Thoracic aorta (tissue), 2 donors: ENCODE data around the gene RASA3. TPM values are rescaled to one million over a fixed set of nuclear protein-coding genes. Genes with fewer than 3 reads are reported as not detected.

Experiments
- ATAC-seq: fragments of 150-250 bp; one replicate; pipeline ENCODE4 v1.8.0; 2017; ENCODE audit warnings: low read depth; ENCODE audit not compliant: insufficient number of reproducible peaks, low FRiP score
- DNase-seq: peaks from one replicate; pipeline ENCODE4 v3.0.0-alpha.2; 2020; ENCODE audit warnings: low spot score
- H3K27ac ChIP-seq, 2 donors: fragments of 200-600 bp; sonication (generic); 1 replicate in 1 of 2; 2 replicates in 1 of 2; pipeline ENCODE4 v1.5.1; 2016; ENCODE audit warnings: mild to moderate bottlenecking in 2 of 2, moderate library complexity in 2 of 2
- H3K27me3 ChIP-seq: fragments of 200-600 bp; sonication (generic); replicated peaks from 2 replicates; pipeline ENCODE4 v1.6.0; 2016; ENCODE audit warnings: mild to moderate bottlenecking; ENCODE audit not compliant: insufficient read depth
- H3K36me3 ChIP-seq: fragments of 200-600 bp; sonication (generic); one replicate; pipeline ENCODE4 v1.5.1; 2016
- H3K4me1 ChIP-seq, 2 donors: fragments of 200-600 bp; sonication (generic); 1 replicate in 1 of 2; 2 replicates in 1 of 2; pipeline versions ENCODE4 v1.5.1 to v1.6.0; 2016; ENCODE audit warnings: low read depth in 2 of 2, mild to moderate bottlenecking in 1 of 2; ENCODE audit not compliant: control insufficient read depth in 1 of 2
- H3K4me3 ChIP-seq: fragments of 200-600 bp; sonication (generic); 2 replicates; pipeline ENCODE4 v1.5.1; 2016; ENCODE audit warnings: mild to moderate bottlenecking
- H3K9me3 ChIP-seq: fragments of 200-600 bp; sonication (generic); 2 replicates; pipeline ENCODE4 v1.5.1; 2016
- total RNA-seq, 2 donors: library from RNA; depleted of rRNA; stranded (reverse); fragments of >200 nt; gene quantifications; one replicate each; pipeline versions ENCODE4 v1.1.0 to v1.2.3, GENCODE V29; 2016
- TF ChIP-seq, protein P1 (sequence below): fragments of 200-600 bp; sonication (generic); IDR thresholded peaks from one replicate; pipeline ENCODE4 v1.5.1; 2019; ENCODE audit warnings: antibody characterized with exemption

The RASA3 gene
- total RNA-seq, 2 donors from 2014 or later: 38.9 to 48.6 TPM

DNA sequence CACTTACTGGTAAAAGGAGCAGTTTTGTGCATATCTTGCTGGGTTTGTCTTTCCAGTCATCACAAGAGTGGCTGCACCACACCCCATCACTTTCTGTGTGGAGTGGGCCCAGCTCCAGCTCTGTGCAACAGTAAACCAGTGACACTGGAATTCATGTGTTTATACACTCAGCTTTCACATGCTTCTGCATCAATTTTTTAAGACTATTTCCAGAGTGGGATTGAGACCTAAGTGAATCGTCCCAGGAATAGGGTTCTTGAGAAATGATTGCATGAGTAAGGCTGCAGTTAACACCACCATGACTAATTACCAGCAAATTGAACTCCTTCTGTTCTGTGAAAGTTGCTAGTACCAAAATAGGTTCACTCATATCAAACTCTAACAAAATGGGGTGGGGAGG lies 41.3 kb upstream of the RASA3 start:
- no peaks in the 10 kb centered on the region for H3K36me3 ChIP-seq
- TF ChIP-seq, protein P1, sequence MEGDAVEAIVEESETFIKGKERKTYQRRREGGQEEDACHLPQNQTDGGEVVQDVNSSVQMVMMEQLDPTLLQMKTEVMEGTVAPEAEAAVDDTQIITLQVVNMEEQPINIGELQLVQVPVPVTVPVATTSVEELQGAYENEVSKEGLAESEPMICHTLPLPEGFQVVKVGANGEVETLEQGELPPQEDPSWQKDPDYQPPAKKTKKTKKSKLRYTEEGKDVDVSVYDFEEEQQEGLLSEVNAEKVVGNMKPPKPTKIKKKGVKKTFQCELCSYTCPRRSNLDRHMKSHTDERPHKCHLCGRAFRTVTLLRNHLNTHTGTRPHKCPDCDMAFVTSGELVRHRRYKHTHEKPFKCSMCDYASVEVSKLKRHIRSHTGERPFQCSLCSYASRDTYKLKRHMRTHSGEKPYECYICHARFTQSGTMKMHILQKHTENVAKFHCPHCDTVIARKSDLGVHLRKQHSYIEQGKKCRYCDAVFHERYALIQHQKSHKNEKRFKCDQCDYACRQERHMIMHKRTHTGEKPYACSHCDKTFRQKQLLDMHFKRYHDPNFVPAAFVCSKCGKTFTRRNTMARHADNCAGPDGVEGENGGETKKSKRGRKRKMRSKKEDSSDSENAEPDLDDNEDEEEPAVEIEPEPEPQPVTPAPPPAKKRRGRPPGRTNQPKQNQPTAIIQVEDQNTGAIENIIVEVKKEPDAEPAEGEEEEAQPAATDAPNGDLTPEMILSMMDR: no peak
- peaks cover 5% of the 10 kb centered on the region for H3K9me3 ChIP-seq
- ATAC-seq (no peak), DNase-seq (no peak)
- no peaks in the 10 kb centered on the region for H3K4me1 ChIP-seq
- H3K27ac ChIP-seq: no peak overlapping the region
- no peaks in the 10 kb centered on the region for H3K27me3 ChIP-seq
- H3K4me3 ChIP-seq: no peak overlapping the region

DNA sequence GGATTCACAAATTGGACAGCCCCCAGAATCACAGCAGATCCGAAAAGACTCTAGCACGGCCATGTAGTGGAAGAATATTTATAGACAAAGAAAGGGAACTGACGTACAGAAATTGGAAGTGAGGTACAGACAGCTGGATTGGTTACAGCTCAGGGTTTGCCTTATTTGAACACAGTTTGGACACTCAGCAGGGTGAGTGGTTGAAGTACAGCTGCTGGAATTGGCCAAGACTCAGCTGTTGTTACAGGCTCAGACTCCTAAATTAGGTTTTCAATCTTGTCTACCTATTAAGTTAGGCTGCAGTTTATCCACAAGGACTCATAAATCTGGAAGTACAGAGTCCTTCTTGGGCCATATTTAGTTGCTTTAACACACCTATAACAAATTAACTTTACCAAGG lies 40.8 kb upstream of the RASA3 start:
- DNase-seq (no peak), ATAC-seq (no peak)
- TF ChIP-seq, protein P1: no peak
- no peaks in the 10 kb centered on the region for H3K27me3 ChIP-seq
- H3K4me1 ChIP-seq: no peaks in the 10 kb centered on the region
- H3K36me3 ChIP-seq: no peaks in the 10 kb centered on the region
- H3K9me3 ChIP-seq: peaks cover 5% of the 10 kb centered on the region
- H3K27ac ChIP-seq: no peak overlapping the region
- no peak overlapping the region for H3K4me3 ChIP-seq

DNA sequence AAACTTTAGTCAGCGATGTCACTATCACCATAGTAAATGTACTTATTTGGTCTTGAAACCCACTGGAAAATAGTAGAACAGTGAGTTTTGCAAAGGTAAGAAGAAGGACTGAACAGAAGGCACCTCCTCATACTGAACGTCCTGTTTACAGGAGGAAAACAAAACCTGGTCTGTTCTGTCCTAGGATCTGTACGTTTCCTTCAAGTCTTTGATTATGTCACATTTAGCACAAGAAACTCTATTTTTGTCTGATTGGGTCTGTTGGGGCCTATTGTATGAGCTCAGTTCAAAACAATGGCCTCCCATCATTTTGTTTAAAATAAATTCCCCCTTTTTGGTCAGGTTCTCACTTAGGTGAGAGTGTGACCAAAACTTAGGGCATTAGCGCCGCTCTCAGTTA lies 35.5 kb upstream of the RASA3 start:
- H3K4me3 ChIP-seq: no peak overlapping the region
- DNase-seq: no peak
- no peaks in the 10 kb centered on the region for H3K27me3 ChIP-seq
- H3K9me3 ChIP-seq: peaks cover under 1% of the 10 kb centered on the region
- no peak overlapping the region for H3K27ac ChIP-seq
- TF ChIP-seq, protein P1: no peak
- H3K4me1 ChIP-seq: peaks cover 14 to 22% of the 10 kb centered on the region in 2 donors
- no peaks in the 10 kb centered on the region for H3K36me3 ChIP-seq
- no peak for ATAC-seq

DNA sequence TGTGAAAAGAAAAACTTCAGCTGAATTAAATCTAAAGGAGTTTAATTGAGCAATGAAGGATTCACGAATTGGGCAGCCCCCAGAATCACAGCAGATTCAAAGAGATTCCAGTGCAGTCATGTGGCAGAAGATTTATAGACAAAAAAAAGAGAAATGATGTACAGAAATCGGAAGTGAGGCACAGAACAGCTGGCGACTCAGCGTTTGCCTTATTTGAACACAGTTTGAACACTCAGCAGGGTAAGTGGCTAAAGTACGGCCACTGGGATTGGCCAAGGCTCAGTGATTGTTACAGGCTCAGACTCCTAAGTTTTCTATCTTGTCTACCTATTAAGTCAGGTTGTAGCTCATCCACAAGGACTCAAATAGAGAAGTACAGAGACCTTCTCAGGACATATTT lies 35.0 kb upstream of the RASA3 start:
- TF ChIP-seq, protein P1: no peak
- peak overlapping the region in 1 of 2 donors; percentile 62 for H3K27ac ChIP-seq
- H3K27me3 ChIP-seq: no peaks in the 10 kb centered on the region
- ATAC-seq (no peak), DNase-seq (no peak)
- no peaks in the 10 kb centered on the region for H3K36me3 ChIP-seq
- H3K9me3 ChIP-seq: no peaks in the 10 kb centered on the region
- no peak overlapping the region for H3K4me3 ChIP-seq
- peaks cover 14 to 26% of the 10 kb centered on the region in 2 donors for H3K4me1 ChIP-seq

DNA sequence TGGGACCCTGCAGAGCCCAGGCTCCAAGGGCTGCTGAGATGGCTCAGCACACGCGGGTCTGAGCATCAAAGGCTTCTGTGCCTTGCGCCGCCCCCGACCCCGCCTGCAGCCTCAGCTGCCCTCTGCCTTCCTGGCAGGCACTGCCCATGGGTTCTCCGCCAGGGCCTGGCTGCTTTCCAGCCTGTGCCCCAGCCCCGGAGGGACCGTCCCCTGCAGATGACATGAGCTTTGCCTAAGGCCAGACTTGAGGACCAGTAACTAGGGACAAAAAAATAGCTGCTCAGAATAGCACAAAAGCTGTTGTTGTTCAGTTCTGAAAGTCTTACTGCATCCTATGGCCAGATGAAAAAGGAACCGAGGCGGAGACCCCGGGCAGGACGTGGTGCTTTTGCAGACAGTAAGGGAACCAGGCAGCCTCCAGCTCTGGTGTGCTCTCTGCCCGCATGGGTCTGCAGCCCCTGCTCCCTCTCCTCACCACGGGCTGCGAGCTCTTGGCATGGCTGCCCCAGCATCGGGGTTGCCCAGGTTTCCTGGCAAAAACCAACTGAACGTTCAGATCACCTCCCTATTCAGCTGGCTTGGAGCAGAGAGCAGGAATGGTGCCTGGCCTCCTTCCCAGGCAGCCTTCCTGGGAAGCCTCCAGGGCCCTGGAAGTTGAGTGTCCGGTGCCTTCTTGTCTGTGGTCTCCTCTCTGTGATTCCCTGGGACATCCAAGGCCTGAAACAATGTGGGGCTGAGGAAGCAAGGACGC lies 34.1 kb upstream of the RASA3 start:
- DNase-seq (no peak), ATAC-seq (no peak)
- H3K27me3 ChIP-seq: no peaks in the 10 kb centered on the region
- no peaks in the 10 kb centered on the region for H3K9me3 ChIP-seq
- H3K4me1 ChIP-seq: peaks cover 14 to 32% of the 10 kb centered on the region in 2 donors
- peak overlapping the region; percentile 53 for H3K4me3 ChIP-seq
- H3K27ac ChIP-seq: peak overlapping the region; percentile 31 to 62
- H3K36me3 ChIP-seq: no peaks in the 10 kb centered on the region
- TF ChIP-seq, protein P1: no peak
